IMR-90 (cell line): ENCODE data around the gene NOVA2. TPM values are rescaled to one million over a fixed set of nuclear protein-coding genes. Genes with fewer than 3 reads are reported as not detected.

Experiments
- ATAC-seq: fragments of 200-7000 bp; cut with Tn5 transposase; 2 replicates; pipeline ENCODE4 v1.9.1; 2020; ENCODE audit warnings: low read depth, mild to moderate bottlenecking, moderate library complexity
- BruUV-seq: library from RNA; stranded (reverse); fragments of 400-500 nt; replicated peaks from 2 replicates; lab custom pipeline; 2021; lab: Mats Ljungman, UMichigan
- CTCF ChIA-PET: fragments of 300-600 bp; formaldehyde crosslinking; extraction: SDS; loops from one replicate; lab custom pipeline; 2021; ENCODE audit warnings: antibody characterized with exemption; lab: Yijun Ruan, JAX
- POLR2A ChIA-PET: fragments of 300-600 bp; sonication (Branson Sonifier 250); formaldehyde crosslinking; loops from one replicate; lab custom pipeline; 2022; ENCODE audit warnings: antibody characterized with exemption; ENCODE audit not compliant: unreplicated experiment; lab: Charles Lee
- DNase-seq: peaks from one replicate; pipeline ENCODE4 v3.0.0; 2013
- H2AFZ ChIP-seq: replicated peaks from 2 replicates; pipeline ENCODE3; 2013; ENCODE audit warnings: low read length, mild to moderate bottlenecking; ENCODE audit not compliant: poor library complexity
- H2AK5ac ChIP-seq: 2 replicates; pipeline ENCODE4 v1.6.1; 2013; ENCODE audit warnings: low read depth, low read length, inconsistent platforms
- H2AK9ac ChIP-seq: replicated peaks from 2 replicates; pipeline ENCODE3; 2013; ENCODE audit warnings: mild to moderate bottlenecking, low read depth, low read length, moderate library complexity; ENCODE audit not compliant: poor library complexity
- H2BK120ac ChIP-seq: 2 replicates; pipeline ENCODE4 v1.6.1; 2013; ENCODE audit warnings: low read depth, low read length, inconsistent platforms
- H2BK15ac ChIP-seq: 3 replicates; pipeline ENCODE4 v1.6.1; 2013; ENCODE audit warnings: low read depth, low read length, inconsistent platforms
- H2BK20ac ChIP-seq: 2 replicates; pipeline ENCODE4 v1.6.1; 2013; ENCODE audit warnings: low read depth, mild to moderate bottlenecking, inconsistent platforms, low read length, moderate library complexity
- H2BK5ac ChIP-seq: 2 replicates; pipeline ENCODE4 v1.6.1; 2013; ENCODE audit warnings: mild to moderate bottlenecking, low read depth, low read length, inconsistent platforms; ENCODE audit not compliant: poor library complexity, severe bottlenecking
- H3K14ac ChIP-seq: replicated peaks from 2 replicates; pipeline ENCODE4 v1.6.1; 2013; ENCODE audit warnings: low read depth, low read length, inconsistent platforms
- H3K18ac ChIP-seq: 2 replicates; pipeline ENCODE4 v1.6.1; 2013; ENCODE audit warnings: low read depth, low read length, control low read depth
- H3K23ac ChIP-seq: 2 replicates; pipeline ENCODE4 v1.6.1; 2013; ENCODE audit warnings: low read depth, low read length, inconsistent platforms
- H3K27ac ChIP-seq: 2 replicates; pipeline ENCODE4 v1.5.1; 2013; ENCODE audit warnings: mild to moderate bottlenecking, control low read depth, low read length; ENCODE audit not compliant: insufficient read depth
- H3K27me3 ChIP-seq: 2 replicates; pipeline ENCODE4 v1.6.1; 2013; ENCODE audit warnings: low read length; ENCODE audit not compliant: control insufficient read depth, insufficient read depth
- H3K36me3 ChIP-seq: 2 replicates; pipeline ENCODE4 v1.6.1; 2013; ENCODE audit warnings: low read length, mixed read lengths; ENCODE audit not compliant: control insufficient read depth, insufficient read depth
- H3K4ac ChIP-seq: 2 replicates; pipeline ENCODE4 v1.6.1; 2013; ENCODE audit warnings: low read depth, low read length, inconsistent platforms
- H3K4me1 ChIP-seq: 2 replicates; pipeline ENCODE4 v1.6.1; 2013; ENCODE audit warnings: low read length, mixed read lengths; ENCODE audit not compliant: control insufficient read depth, insufficient read depth
- H3K4me2 ChIP-seq: 2 replicates; pipeline ENCODE4 v1.6.1; 2013; ENCODE audit warnings: low read depth, mild to moderate bottlenecking, control low read depth, low read length, moderate library complexity
- H3K4me3 ChIP-seq: 2 replicates; pipeline ENCODE4 v1.5.1; 2013; ENCODE audit warnings: low read depth, mild to moderate bottlenecking, control low read depth, low read length, moderate library complexity; ENCODE audit not compliant: insufficient read depth
- H3K56ac ChIP-seq: 2 replicates; pipeline ENCODE4 v1.6.1; 2013; ENCODE audit warnings: low read length, inconsistent platforms; ENCODE audit not compliant: insufficient read depth; ENCODE audit errors: extremely low read depth
- H3K79me1 ChIP-seq, 2 experiments: 2 replicates each; pipeline ENCODE4 v1.6.1; 2013; ENCODE audit warnings: low read length in 2 of 2, inconsistent platforms in 1 of 2, low read depth in 1 of 2
- H3K9ac ChIP-seq: 2 replicates; pipeline ENCODE4 v1.6.1; 2013; ENCODE audit warnings: low read depth, low read length, control low read depth
- H3K9me1 ChIP-seq: 2 replicates; pipeline ENCODE4 v1.6.1; 2013; ENCODE audit warnings: low read length, inconsistent platforms; ENCODE audit not compliant: insufficient read depth
- H3K9me3 ChIP-seq: 2 replicates; pipeline ENCODE4 v1.6.1; 2013; ENCODE audit warnings: low read length; ENCODE audit not compliant: control insufficient read depth, insufficient read depth
- H4K20me1 ChIP-seq: 2 replicates; pipeline ENCODE4 v1.6.1; 2013; ENCODE audit warnings: low read length, inconsistent platforms; ENCODE audit not compliant: insufficient read depth
- H4K5ac ChIP-seq: 2 replicates; pipeline ENCODE4 v1.6.1; 2013; ENCODE audit warnings: mild to moderate bottlenecking, low read depth, low read length, control low read depth
- H4K8ac ChIP-seq, 2 experiments: 2 replicates each; pipeline ENCODE4 v1.6.1; 2013; ENCODE audit warnings: low read depth in 2 of 2, low read length in 2 of 2, control low read depth in 1 of 2, inconsistent platforms in 1 of 2
- H4K91ac ChIP-seq: 2 replicates; pipeline ENCODE4 v1.6.1; 2013; ENCODE audit warnings: low read depth, low read length, inconsistent platforms; ENCODE audit not compliant: insufficient read depth
- CEBPB ChIP-seq: IDR thresholded peaks from 2 replicates; pipeline ENCODE4 v1.6.1; 2012; ENCODE audit warnings: low read depth, low read length, improper control_type of control experiment
- RCOR1 ChIP-seq: IDR thresholded peaks from 2 replicates; pipeline ENCODE4 v1.6.1; 2012; ENCODE audit warnings: mild to moderate bottlenecking, low read length, improper control_type of control experiment; ENCODE audit not compliant: insufficient replicate concordance
- WGBS, 2 experiments: methylation state at CpG; one replicate each; pipeline versions ENCODE4 v1.1.5 to v1.1.7; 2013; ENCODE audit warnings: missing lambda C conversion rate in 2 of 2; ENCODE audit not compliant: insufficient read length in 1 of 2; ENCODE audit errors: extremely low coverage in 2 of 2; 5-methylcytosine and 5-hydroxymethylcytosine counted together
- dilution Hi-C: fragments of 300-500 bp; cut with HindIII; formaldehyde crosslinking; loops from one replicate; pipeline ENCODE4 v1.14.3; 2018; ENCODE audit warnings: low sequenced_read_pairs; ENCODE audit not compliant: unreplicated experiment
- in situ Hi-C: fragments of 300-500 bp; cut with MboI; formaldehyde crosslinking; loops from 3 replicates; pipeline ENCODE4 v1.14.3; 2019; ENCODE audit warnings: low sequenced_read_pairs, inconsistent platforms, mixed read lengths
- intact Hi-C: fragments of 100-400 bp; cut with micrococcal nuclease; formaldehyde crosslinking; loops from 2 replicates; pipeline ENCODE4 v1.10.0; 2022
- polyA plus RNA-seq, 3 experiments: library from polyadenylated mRNA; depleted of rRNA; stranded (reverse); fragments of >200 nt; gene quantifications; 2 replicates each; pipeline ENCODE4 v1.2.3, GENCODE V29; 2012; ENCODE audit warnings: low replicate concordance in 1 of 3
- total RNA-seq: library from RNA; depleted of rRNA; stranded (reverse); fragments of >200 nt; gene quantifications from 2 replicates; pipeline ENCODE4 v1.2.3, GENCODE V29; 2012

The NOVA2 gene
- total and polyA plus RNA-seq, 2 of the 4 experiments (the other 2 are of a cell fraction) = 0.03 TPM; not detected in 1

DNA sequence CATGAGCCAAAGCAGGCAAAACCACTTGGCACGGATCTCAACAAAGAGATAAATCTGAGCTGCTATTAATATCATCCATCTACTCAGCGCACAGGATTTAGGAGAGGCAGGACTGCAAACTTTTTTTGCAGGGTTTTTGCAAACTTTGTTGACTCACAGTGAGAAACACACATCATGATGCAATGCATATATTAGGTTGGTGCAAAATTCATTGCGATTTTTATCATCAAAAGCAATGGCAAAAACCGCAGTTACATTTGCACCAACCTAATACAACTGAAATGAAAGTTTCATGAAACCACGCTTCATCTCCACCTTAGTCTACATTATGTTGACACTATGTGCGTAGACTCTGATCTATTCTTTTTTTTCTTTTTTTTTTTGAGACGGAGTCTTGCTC, 4.5 kb upstream of the NOVA2 start:
- Histone ChIP-seq H2AK9ac (no peak overlapping the region), H3K9me1 (0 out of 2 replicates have a peak, but pooled peaks cover 2% of the 10 kb centered on the region), H3K79me1 (no peaks in the 10 kb centered on the region), H2BK20ac (no peak overlapping the region), H2BK5ac (no peak overlapping the region), H3K23ac (no peak overlapping the region), H3K9me3 (peaks cover 4% of the 10 kb centered on the region; the same call in 1 of the 2 replicates), H3K4me1 (no peaks in the 10 kb centered on the region), H2AK5ac (no peak overlapping the region), H4K91ac (no peak overlapping the region), H3K36me3 (no peaks in the 10 kb centered on the region), H4K8ac (no peak overlapping the region), H3K27me3 (peaks cover 43% of the 10 kb centered on the region), H2BK15ac (no peak overlapping the region), H3K27ac (no peak overlapping the region), H3K4ac (no peak overlapping the region), H3K9ac (no peak overlapping the region), H2AFZ (no peak overlapping the region), H3K18ac (no peak overlapping the region), H3K14ac (no peak overlapping the region), H4K20me1 (no peaks in the 10 kb centered on the region), H3K4me3 (no peak overlapping the region), H2BK120ac (no peak overlapping the region), H4K5ac (no peak overlapping the region), H3K4me2 (no peak overlapping the region), H3K56ac (no peak overlapping the region)
- ChIA-PET CTCF (no interaction called here), POLR2A (no interaction called here)
- WGBS, 2 experiments = no CpG with 5 or more reads among the region's 7 CpGs
- no TSS peak for BruUV-seq
- ATAC-seq = no peak
- dilution Hi-C loops (no loop called here), in situ Hi-C loops (no loop called here), intact Hi-C loops (no loop called here)
- no peak for DNase-seq
- peak; percentile 22; the same call in 1 of the 2 replicates for TF ChIP-seq CEBPB
- TF ChIP-seq RCOR1 = no peak
